A673 (cell line): ENCODE results near the gene IQCH.
"Not testable (repeated sequence)": the region's sequence is repeated elsewhere in the genome, so short reads cannot be mapped to it uniquely, and the experiment has no call there.

Experiments used
- CTCF ChIP-seq: fragments of 300-800, 200-600 bp; sonication (generic); conservative IDR thresholded peaks from 2 replicates; pipeline ENCODE4 v1.5.1; 2017; ENCODE audit warnings: low read depth, mild to moderate bottlenecking, antibody characterized with exemption, low read length, moderate library complexity, mixed read lengths
- EZH2 ChIP-seq: fragments of 200-600 bp; sonication (generic); IDR thresholded peaks from 2 replicates; pipeline ENCODE4 v1.6.1; 2017; ENCODE audit warnings: borderline replicate concordance, low read depth, mild to moderate bottlenecking, mixed read lengths, antibody characterized with exemption, low read length; ENCODE audit not compliant: poor library complexity, severe bottlenecking

GRCh38 chr15:67363712-67364111 lies 109.1 kb downstream of the IQCH start:
- TF ChIP-seq CTCF, EZH2: not testable (repeated sequence)
